Inflammatory macrophage (primary cell): ENCODE data around the gene SLC6A4.
"Not testable (repeated sequence)": the region's sequence is repeated elsewhere in the genome, so short reads cannot be mapped to it uniquely, and the experiment has no call there.

Experiments
- DNase-seq, 2 donors: peaks; one replicate each; pipeline ENCODE4 v3.0.0-alpha.2; 2020 to 2022

The SLC6A4 gene

GRCh38 chr17:30219315-30219714 is 16.2 kb downstream of the SLC6A4 start:
- DNase-seq: no peak

GRCh38 chr17:30218799-30219198 is 16.7 kb downstream of the SLC6A4 start:
- DNase-seq: no peak

GRCh38 chr17:30217746-30218245 is 17.7 kb downstream of the SLC6A4 start:
- no peak for DNase-seq

- no peak for DNase-seq
Measured at GRCh38 chr17:30217054-30217453, 18.4 kb downstream of the SLC6A4 start.

GRCh38 chr17:30212750-30213149 is 22.7 kb downstream of the SLC6A4 start:
- no peak for DNase-seq

GRCh38 chr17:30211371-30211770 is 24.1 kb downstream of the SLC6A4 start:
- DNase-seq: no peak

- DNase-seq: no peak
Measured at GRCh38 chr17:30210901-30211300, 24.6 kb downstream of the SLC6A4 start.

GRCh38 chr17:30210366-30210765 is 25.1 kb downstream of the SLC6A4 start:
- DNase-seq: no peak

GRCh38 chr17:30209930-30210329 is 25.6 kb downstream of the SLC6A4 start:
- DNase-seq: no peak

GRCh38 chr17:30208214-30208613 is 27.3 kb downstream of the SLC6A4 start:
- DNase-seq: no peak

GRCh38 chr17:30207655-30208054 is 27.8 kb downstream of the SLC6A4 start:
- no peak for DNase-seq

GRCh38 chr17:30203471-30203981 is 32.0 kb downstream of the SLC6A4 start:
- no peak for DNase-seq

GRCh38 chr17:30200656-30201055 is 34.8 kb downstream of the SLC6A4 start:
- not testable (repeated sequence) for DNase-seq

GRCh38 chr17:30200106-30200505 is 35.4 kb downstream of the SLC6A4 start:
- no peak for DNase-seq

- DNase-seq: no peak
Measured at GRCh38 chr17:30199600-30199999, 35.9 kb downstream of the SLC6A4 start.

- no peak for DNase-seq
Measured at GRCh38 chr17:30197416-30197815, 38.1 kb downstream of the SLC6A4 start.

GRCh38 chr17:30196504-30196903 is 39.0 kb downstream of the SLC6A4 start:
- no peak for DNase-seq

GRCh38 chr17:30191072-30191471 is 44.4 kb downstream of the SLC6A4 start:
- DNase-seq: no peak

- DNase-seq: no peak
Measured at GRCh38 chr17:30188211-30188939, 47.1 kb downstream of the SLC6A4 start.

GRCh38 chr17:30187573-30187972 is 47.9 kb downstream of the SLC6A4 start:
- DNase-seq: no peak

- DNase-seq: no peak
Measured at GRCh38 chr17:30186761-30187160, 48.7 kb downstream of the SLC6A4 start.

GRCh38 chr17:30176855-30177254 is 58.6 kb downstream of the SLC6A4 start:
- DNase-seq: no peak

- no peak for DNase-seq
Measured at GRCh38 chr17:30174556-30174955, 60.9 kb downstream of the SLC6A4 start.

GRCh38 chr17:30173649-30174048 is 61.8 kb downstream of the SLC6A4 start:
- no peak for DNase-seq

GRCh38 chr17:30172560-30172959 is 62.9 kb downstream of the SLC6A4 start:
- no peak for DNase-seq
